ENCODE results near the gene POLDIP3.

- TF ChIP-seq POLR2A (IDR thresholded peaks at IDR 0.05) (no peak), EP300 (IDR thresholded peaks at IDR 0.05) (no peak)
- TF ChIP-seq, protein P1, sequence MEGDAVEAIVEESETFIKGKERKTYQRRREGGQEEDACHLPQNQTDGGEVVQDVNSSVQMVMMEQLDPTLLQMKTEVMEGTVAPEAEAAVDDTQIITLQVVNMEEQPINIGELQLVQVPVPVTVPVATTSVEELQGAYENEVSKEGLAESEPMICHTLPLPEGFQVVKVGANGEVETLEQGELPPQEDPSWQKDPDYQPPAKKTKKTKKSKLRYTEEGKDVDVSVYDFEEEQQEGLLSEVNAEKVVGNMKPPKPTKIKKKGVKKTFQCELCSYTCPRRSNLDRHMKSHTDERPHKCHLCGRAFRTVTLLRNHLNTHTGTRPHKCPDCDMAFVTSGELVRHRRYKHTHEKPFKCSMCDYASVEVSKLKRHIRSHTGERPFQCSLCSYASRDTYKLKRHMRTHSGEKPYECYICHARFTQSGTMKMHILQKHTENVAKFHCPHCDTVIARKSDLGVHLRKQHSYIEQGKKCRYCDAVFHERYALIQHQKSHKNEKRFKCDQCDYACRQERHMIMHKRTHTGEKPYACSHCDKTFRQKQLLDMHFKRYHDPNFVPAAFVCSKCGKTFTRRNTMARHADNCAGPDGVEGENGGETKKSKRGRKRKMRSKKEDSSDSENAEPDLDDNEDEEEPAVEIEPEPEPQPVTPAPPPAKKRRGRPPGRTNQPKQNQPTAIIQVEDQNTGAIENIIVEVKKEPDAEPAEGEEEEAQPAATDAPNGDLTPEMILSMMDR (IDR thresholded peaks at IDR 0.05), result no peak
Measured at GRCh38 chr22:42641801-42642413, 27.2 kb upstream of the POLDIP3 start.

Data from suprapubic skin (tissue), 3 donors.